Adrenal gland (tissue), 12 donors: ENCODE results near the gene HS3ST4. TPM values are rescaled to one million over a fixed set of nuclear protein-coding genes. Genes with fewer than 3 reads are reported as not detected.
A peak's percentile ranks its signal among the peaks of the same experiment; 100 is the strongest.

Experiments used
- DNase-seq, 7 donors: peaks; one replicate each; pipeline ENCODE4 v3.0.0-alpha.2; 2019 to 2020
- H3K27ac ChIP-seq, 5 donors: fragments of 200-600 bp; sonication (generic) in 4 of 5; 1 replicate in 3 of 5; 2 replicates in 2 of 5; pipeline versions ENCODE4 v1.5.1 to v1.8.0; 2016 to 2020; ENCODE audit warnings: mild to moderate bottlenecking in 1 of 5
- H3K27me3 ChIP-seq: fragments of 200-600 bp; 2 replicates; pipeline ENCODE4 v1.8.0; 2021
- H3K36me3 ChIP-seq, 2 donors: fragments of 200-600 bp; replicated peaks in 1 of 2; 1 replicate in 1 of 2; 2 replicates in 1 of 2; pipeline versions ENCODE4 v1.5.1 to v1.8.0; 2018 to 2022
- H3K4me1 ChIP-seq, 2 donors: fragments of 200-600 bp; replicated peaks in 1 of 2; 1 replicate in 1 of 2; 2 replicates in 1 of 2; pipeline versions ENCODE4 v1.5.1 to v1.8.0; 2018 to 2021
- H3K4me3 ChIP-seq, 4 donors: fragments of 200-600 bp; sonication (generic) in 3 of 4; one replicate each; pipeline ENCODE4 v1.5.1; 2016 to 2018
- H3K9me3 ChIP-seq, 3 donors: fragments of 200-600 bp; sonication (generic) in 1 of 3; replicated peaks in 1 of 3; 1 replicate in 2 of 3; 2 replicates in 1 of 3; pipeline versions ENCODE4 v1.5.1 to v1.8.0; 2016 to 2021
- POLR2A ChIP-seq, 2 donors: fragments of 450-650 bp; IDR thresholded peaks; one replicate each; pipeline ENCODE4 v1.6.1; 2017; ENCODE audit warnings: antibody characterized with exemption in 2 of 2, mild to moderate bottlenecking in 2 of 2, moderate library complexity in 1 of 2
- WGBS, 4 donors: extraction: QIAGEN DNeasy Blood & Tissue Kit in 2 of 4; methylation state at CpG; one replicate each; pipeline versions ENCODE4 v1.1.5 to v1.1.7; 2013 to 2017; 5-methylcytosine and 5-hydroxymethylcytosine counted together
- intact Hi-C, 2 donors: fragments of 100-400 bp; cut with DNase I; formaldehyde crosslinking; loops; one replicate each; pipeline versions ENCODE4 v1.14.1 to v1.15.0; 2022 to 2023
- polyA plus RNA-seq, 3 donors: library from polyadenylated mRNA; stranded (reverse); fragments of 200-250 nt in 2 of 3; fragments of 350-450 nt in 1 of 3; fragmentation: Illumina TruSeq in 1 of 3; extraction: RNeasy Lipid Tissue Mini Kit (QIAGEN cat#74804) in 1 of 3; gene quantifications; one replicate each; pipeline ENCODE4 v1.2.3, GENCODE V29; 2013 to 2014
- total RNA-seq, 9 donors: library from RNA; depleted of rRNA in 4 of 9; stranded (reverse); fragments of >200 nt in 4 of 9; fragments of 120-200 nt in 1 of 9; fragmentation: NEBNext Ultra II Directional in 1 of 9; extraction: Animal tissue kit (Norgen Biotek cat#: 25700) in 1 of 9; gene quantifications; one replicate each; pipeline versions ENCODE4 v1.1.0 to v1.2.4, GENCODE V29; 2013 to 2023
- TF ChIP-seq, protein P1 (sequence below), 6 experiments: fragments of 450-650 bp in 4 of 6; fragments of 200-600 bp in 2 of 6; sonication (generic) in 1 of 6; IDR thresholded peaks; 1 replicate in 5 of 6; 2 replicates in 1 of 6; pipeline versions ENCODE4 v1.5.1 to v1.8.0; 2016 to 2021; ENCODE audit warnings: antibody characterized with exemption in 6 of 6, mild to moderate bottlenecking in 2 of 6, moderate library complexity in 1 of 6
- donor health status: healthy with polysubstance abuse.
- donor health status: Bipolar disorder and iron deficiency.
- donor health status: DM: yes; HTN: yes; CAD: no.
- donor health status: DM: no; HTN: no; CAD: no.
- donor health status: DM: no; HTN: no; CAD: no.
- donor health status: DM: yes; HTN: yes; CAD: no.

The HS3ST4 gene
- total and polyA plus RNA-seq, 12 donors, result 0.06 to 0.18 (median 0.08) TPM; not detected in 9

DNA sequence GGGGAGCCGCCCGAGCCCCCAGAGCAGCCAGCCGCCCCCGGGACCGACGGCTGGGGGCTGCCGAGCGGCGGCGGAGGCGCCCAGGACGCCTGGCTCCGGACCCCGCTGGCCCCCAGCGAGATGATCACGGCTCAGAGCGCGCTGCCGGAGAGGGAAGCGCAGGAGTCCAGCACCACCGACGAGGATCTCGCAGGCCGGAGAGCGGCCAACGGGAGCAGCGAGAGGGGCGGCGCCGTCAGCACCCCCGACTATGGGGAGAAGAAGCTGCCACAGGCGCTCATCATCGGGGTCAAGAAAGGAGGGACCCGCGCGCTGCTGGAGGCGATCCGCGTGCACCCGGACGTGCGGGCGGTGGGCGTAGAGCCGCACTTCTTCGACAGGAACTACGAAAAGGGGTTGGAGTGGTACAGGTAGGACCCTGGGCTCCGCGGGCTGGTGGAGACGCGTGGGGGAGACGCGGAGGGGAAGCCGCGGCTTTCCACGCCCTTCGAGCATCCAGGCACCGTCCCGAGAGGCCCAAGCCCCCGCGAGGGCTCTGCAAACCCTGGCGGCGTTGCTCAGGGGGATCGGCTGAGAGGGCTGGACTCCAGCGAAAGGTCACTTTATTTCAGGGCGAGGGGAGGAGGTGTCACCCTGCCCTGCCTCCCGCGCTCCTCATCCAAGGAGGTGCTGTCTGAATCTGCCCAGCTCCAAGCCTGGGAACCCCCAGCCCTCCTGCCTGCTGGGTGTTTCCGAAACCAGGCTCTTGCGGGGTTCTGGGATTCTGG is 1.2 kb downstream of the HS3ST4 start:
- intact Hi-C loops, result no loop called here
- Histone ChIP-seq H3K4me3 (peak overlapping the region in 1 of 4 donors; percentile 23), H3K27me3 (peaks cover 50% of the 10 kb centered on the region), H3K36me3 (no peaks in the 10 kb centered on the region), H3K4me1 (no peaks in the 10 kb centered on the region), H3K9me3 (no peaks in the 10 kb centered on the region), H3K27ac (no peak overlapping the region)
- no peak for TF ChIP-seq POLR2A (IDR thresholded peaks at IDR 0.05)
- TF ChIP-seq, protein P1, sequence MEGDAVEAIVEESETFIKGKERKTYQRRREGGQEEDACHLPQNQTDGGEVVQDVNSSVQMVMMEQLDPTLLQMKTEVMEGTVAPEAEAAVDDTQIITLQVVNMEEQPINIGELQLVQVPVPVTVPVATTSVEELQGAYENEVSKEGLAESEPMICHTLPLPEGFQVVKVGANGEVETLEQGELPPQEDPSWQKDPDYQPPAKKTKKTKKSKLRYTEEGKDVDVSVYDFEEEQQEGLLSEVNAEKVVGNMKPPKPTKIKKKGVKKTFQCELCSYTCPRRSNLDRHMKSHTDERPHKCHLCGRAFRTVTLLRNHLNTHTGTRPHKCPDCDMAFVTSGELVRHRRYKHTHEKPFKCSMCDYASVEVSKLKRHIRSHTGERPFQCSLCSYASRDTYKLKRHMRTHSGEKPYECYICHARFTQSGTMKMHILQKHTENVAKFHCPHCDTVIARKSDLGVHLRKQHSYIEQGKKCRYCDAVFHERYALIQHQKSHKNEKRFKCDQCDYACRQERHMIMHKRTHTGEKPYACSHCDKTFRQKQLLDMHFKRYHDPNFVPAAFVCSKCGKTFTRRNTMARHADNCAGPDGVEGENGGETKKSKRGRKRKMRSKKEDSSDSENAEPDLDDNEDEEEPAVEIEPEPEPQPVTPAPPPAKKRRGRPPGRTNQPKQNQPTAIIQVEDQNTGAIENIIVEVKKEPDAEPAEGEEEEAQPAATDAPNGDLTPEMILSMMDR (IDR thresholded peaks at IDR 0.05), result no peak
- no peak for DNase-seq
- whole genome bisulfite sequencing, 4 donors, result 0 to 3% (median 1%) methylated on average over 1 to 70 of the region's 70 CpGs

DNA sequence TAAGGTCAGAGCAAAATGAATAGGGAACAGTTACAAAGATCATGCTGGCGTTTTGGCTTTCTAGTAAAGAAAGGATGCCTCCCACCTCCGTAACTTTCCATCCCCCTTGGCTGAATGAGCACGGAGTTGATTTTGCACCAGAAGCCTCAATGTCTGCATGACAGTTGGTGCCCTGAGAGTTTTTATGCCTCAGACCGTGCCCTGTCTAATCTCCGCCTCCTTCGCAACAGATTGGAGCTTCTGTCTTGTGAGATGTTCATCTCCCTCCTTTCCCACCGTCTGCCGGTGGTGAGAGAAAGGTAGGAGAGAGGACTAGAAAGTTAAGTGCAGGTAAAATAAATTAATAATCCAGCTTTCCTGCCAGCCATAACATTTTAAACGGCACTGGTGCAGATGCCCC is 1.9 kb downstream of the HS3ST4 start:
- Histone ChIP-seq H3K9me3 (no peaks in the 10 kb centered on the region), H3K4me3 (no peak overlapping the region), H3K4me1 (no peaks in the 10 kb centered on the region), H3K36me3 (no peaks in the 10 kb centered on the region), H3K27me3 (peaks cover 50% of the 10 kb centered on the region), H3K27ac (no peak overlapping the region)
- WGBS, 4 donors, result 6 to 14% (median 9%) methylated on average over 9 of the region's 9 CpGs
- TF ChIP-seq POLR2A (IDR thresholded peaks at IDR 0.05), result no peak
- TF ChIP-seq, protein P1 (IDR thresholded peaks at IDR 0.05), result no peak
- DNase-seq, result no peak
- intact Hi-C loops, result no loop called here

DNA sequence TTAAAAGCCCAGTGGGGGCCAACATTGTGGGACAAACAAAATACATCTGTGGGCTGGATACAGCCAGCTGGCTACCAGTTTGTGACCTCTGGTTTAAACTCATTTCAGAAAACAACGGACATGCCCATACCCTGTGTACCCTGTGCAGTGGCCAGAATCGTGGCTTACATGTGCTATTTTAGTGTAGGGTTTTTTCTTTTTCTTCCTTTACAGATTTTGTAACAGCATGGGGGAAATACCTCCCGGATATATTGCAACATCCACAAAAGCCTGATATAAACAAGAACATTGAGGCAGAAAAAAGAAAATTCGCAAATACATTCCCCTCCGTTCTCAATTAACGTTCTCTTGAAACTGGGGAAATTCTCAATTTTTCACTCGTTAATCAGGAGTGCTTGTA is 7.3 kb downstream of the HS3ST4 start:
- WGBS, 4 donors, result 57 to 71% (median 58%) methylated on average over 7 of the region's 7 CpGs

DNA sequence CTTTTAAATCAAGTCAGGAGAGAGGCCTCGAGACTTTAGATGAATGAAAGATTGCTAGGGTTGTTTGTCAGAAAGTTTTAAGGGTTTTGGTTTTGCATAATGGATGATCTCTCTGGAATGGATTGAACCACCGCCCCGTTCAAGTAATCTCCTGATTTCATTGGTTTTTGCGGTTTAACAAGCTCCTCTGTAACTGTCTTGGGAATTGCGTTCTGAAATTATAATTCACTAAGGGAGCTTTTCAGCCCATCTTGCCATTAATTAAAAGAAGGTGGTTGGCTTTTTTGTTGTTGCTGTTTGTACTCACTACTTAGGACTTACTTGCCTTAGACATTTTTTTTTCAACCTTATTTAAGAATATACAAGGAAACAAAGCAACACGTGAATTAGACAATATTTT is 8.8 kb downstream of the HS3ST4 start:
- Histone ChIP-seq H3K9me3 (no peaks in the 10 kb centered on the region), H3K27me3 (peaks cover 14% of the 10 kb centered on the region), H3K4me3 (no peak overlapping the region), H3K27ac (no peak overlapping the region), H3K36me3 (no peaks in the 10 kb centered on the region), H3K4me1 (no peaks in the 10 kb centered on the region)
- no peak for TF ChIP-seq POLR2A (IDR thresholded peaks at IDR 0.05)
- TF ChIP-seq, protein P1 (IDR thresholded peaks at IDR 0.05), result no peak
- DNase-seq, result no peak
- intact Hi-C loops, result no loop called here
- WGBS, 4 donors, result 71 to 78% (median 74%) methylated on average over 6 of the region's 6 CpGs

More for the DNA sequence above, 7.3 kb downstream of the HS3ST4 start:
- Histone ChIP-seq H3K27me3 (peaks cover 27% of the 10 kb centered on the region), H3K9me3 (no peaks in the 10 kb centered on the region), H3K4me1 (no peaks in the 10 kb centered on the region), H3K4me3 (no peak overlapping the region), H3K27ac (no peak overlapping the region), H3K36me3 (no peaks in the 10 kb centered on the region)
- no peak for DNase-seq
- TF ChIP-seq, protein P1 (IDR thresholded peaks at IDR 0.05), result no peak
- no peak for TF ChIP-seq POLR2A (IDR thresholded peaks at IDR 0.05)
- intact Hi-C loops, result no loop called here
